ENCODE measurements around the gene ABCD3.
"Not testable (repeated sequence)": the region's sequence is repeated elsewhere in the genome, so short reads cannot be mapped to it uniquely, and the experiment has no call there.

The ABCD3 gene

GRCh38 chr1:94555091-94555490 is 136.9 kb downstream of the ABCD3 start:
- TF ChIP-seq CTCF (IDR thresholded peaks at IDR 0.05; ENCODE audit: low read depth, low read length): no peak
- DNase-seq (ENCODE audit: extremely low read depth, low read depth): no peak

- no peak for DNase-seq (ENCODE audit: extremely low read depth, low read depth)
- no peak for TF ChIP-seq CTCF (IDR thresholded peaks at IDR 0.05; ENCODE audit: low read depth, low read length)
Measured at GRCh38 chr1:94559921-94560320, 141.7 kb downstream of the ABCD3 start.

GRCh38 chr1:94560333-94560732 is 142.1 kb downstream of the ABCD3 start:
- DNase-seq (ENCODE audit: extremely low read depth, low read depth): no peak
- no peak; the same call in 1 of the 2 replicates for TF ChIP-seq CTCF (IDR thresholded peaks at IDR 0.05; ENCODE audit: low read depth, low read length)

- TF ChIP-seq CTCF (IDR thresholded peaks at IDR 0.05; ENCODE audit: low read depth, low read length): no peak
- no peak for DNase-seq (ENCODE audit: extremely low read depth, low read depth)
Measured at GRCh38 chr1:94562519-94563260, 144.5 kb downstream of the ABCD3 start.

GRCh38 chr1:94565901-94566300 is 147.7 kb downstream of the ABCD3 start:
- no peak for DNase-seq (ENCODE audit: extremely low read depth, low read depth)
- no peak for TF ChIP-seq CTCF (IDR thresholded peaks at IDR 0.05; ENCODE audit: low read depth, low read length)

GRCh38 chr1:94566436-94566835 is 148.2 kb downstream of the ABCD3 start:
- DNase-seq (ENCODE audit: extremely low read depth, low read depth): not testable (repeated sequence)

- not testable (repeated sequence) for DNase-seq (ENCODE audit: extremely low read depth, low read depth)
Measured at GRCh38 chr1:94567975-94568607, 149.9 kb downstream of the ABCD3 start.
